GM21825 (cell line): ENCODE measurements around the gene TESK2.
"Not testable (repeated sequence)": the region's sequence is repeated elsewhere in the genome, so short reads cannot be mapped to it uniquely, and the experiment has no call there.

Source experiments
- ATAC-seq: cut with Tn5 transposase; IDR thresholded peaks from one replicate; pipeline ENCODE4 v1.9.1; 2021; ENCODE audit warnings: mild to moderate bottlenecking, moderate library complexity; ENCODE audit not compliant: unreplicated experiment

TESK2 gene

DNA sequence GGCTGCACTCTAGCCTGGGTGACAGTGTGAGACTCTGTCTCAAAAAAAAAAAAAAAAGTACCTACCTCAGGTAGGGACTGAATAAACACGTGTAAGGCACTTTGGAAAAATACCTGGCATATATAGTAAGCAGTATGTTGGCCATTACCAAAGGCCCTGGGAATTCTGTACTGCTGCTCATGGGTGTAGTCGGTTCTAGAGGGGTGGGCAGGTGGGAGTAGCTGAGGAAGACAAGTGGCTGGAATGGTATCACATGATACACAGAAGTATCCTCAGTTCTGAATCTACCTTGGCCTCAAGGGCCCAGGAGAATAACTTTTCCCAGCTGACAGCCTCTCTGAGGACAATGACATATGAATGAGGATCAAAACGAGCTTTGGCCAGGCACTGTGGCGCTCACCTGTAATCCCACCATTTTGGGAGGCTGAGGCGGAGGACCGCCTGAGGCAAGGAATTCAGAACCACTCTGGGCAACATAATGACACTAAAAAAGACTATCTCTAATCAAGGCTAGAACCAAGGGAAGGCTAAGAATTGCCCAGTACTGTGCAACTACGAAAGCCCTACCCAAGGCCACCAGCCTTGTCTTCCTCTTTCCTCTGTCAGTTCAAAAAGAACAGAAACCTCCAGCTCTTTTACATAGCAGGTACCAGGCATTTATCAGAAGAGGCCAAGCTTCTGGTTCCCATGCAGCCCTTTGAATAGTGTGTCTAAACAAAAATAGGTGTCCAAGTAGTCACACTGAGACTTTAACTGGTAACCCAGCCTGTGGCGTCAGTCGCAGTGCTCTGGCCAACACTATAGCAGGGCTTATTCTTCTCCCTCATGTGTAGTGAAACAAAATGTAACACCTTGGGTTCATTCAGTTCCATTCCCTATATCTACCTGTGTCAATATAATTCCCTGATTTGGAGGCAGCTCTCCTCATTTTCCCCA, 19.3 kb upstream of the TESK2 start:
- ATAC-seq = no peak

GRCh38 chr1:45508295-45509151, 17.6 kb upstream of the TESK2 start:
- ATAC-seq = no peak

DNA sequence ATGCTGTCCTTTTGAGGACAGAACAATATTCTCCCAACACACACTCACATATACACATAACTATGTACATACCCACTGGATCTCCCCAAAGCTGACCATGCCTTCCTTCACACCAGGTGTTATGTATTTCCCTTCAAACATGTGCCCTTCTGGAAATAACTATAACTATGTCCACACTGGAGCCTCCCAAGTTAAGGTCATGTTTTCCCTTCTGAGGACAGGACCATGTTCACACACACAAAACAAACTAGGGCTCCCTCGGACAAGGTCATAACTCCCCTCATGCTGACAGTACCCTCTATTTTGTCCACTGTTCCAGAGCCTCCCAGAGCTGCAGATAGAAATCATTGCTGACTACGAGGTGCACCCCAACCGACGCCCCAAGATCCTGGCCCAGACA, 16.9 kb upstream of the TESK2 start:
- ATAC-seq = no peak

DNA sequence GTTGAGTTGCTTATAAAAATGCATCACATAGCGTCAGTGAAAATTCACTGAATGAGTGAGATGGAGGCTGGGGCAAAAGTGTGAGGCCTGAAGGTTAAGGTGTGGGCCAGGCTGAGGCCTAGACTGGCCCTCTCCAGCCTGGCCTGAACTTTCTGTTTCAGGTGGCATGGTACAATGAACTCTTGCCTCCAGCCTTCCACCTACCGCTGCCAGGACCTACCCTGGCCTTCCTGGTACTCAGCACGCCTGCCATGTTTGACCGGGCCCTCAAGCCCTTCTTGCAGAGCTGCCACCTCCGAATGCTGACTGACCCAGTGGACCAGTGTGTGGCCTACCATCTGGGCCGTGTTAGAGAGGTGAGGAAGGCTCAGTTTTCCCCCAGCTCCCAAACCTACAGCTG, 16.2 kb upstream of the TESK2 start:
- ATAC-seq = no peak

DNA sequence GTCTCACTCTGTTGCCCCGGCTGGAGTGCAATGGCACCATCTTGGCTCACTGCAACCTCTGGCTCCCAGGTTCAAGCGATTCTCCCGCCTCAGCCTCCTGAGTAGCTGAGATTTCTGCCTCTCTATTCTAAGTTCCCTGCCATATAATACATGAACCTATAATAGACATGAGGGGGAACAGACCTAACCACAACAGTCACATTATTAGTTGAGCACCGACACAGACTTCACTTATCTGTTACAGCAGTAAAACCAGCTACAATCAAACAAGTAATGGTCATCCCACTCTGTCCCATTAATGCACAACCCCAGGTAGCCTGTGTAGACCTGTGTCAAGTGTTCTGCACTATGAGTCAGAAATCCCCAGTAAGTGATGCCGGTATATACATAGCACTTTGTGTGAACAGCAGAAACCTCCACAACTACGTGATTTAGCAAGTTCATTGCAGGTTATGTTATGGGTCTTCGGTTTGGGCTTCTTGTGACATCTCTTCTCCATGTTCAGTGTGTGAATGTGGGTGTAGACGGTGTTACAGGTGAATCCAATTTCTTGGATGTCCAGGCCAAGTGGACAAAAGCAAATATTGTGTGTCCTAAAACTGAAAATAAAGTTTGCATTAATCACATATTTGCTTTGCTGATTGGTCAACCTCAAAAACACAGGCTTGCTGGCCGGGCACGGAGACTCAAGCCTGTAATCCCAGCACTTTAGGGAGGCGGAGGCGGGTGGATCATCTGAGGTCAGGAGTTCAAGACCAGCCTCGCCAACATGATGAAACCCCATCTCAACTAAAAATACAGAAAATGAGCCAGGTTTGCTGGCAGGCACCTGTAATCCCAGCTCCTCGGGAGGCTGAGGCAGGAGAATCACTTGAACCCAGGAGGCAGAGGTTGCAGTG, 12.7 kb upstream of the TESK2 start:
- ATAC-seq = no peak

DNA sequence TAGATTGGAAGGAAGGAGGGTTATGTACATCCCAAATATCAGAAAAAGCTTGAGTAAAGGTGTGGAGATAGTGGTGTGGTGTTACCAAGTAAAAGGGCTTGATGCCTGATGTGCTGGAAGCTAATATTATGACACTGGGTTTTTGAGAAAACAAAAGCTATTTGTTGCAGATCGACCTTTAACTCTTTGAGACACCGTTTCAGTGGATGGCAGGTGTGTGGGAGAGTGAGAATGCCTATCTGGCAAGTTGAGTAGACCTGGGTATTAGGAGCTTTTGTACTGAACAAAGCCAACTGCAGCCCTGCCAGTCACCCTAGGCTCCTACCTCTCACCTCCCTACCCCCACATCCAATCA, 10.5 kb upstream of the TESK2 start:
- ATAC-seq = no peak

- ATAC-seq = peak; percentile 8
These were observed 8.4 kb upstream of the TESK2 start for GRCh38 chr1:45499415-45499769.

- ATAC-seq = no peak
These were observed 7.3 kb upstream of the TESK2 start for GRCh38 chr1:45498279-45498678.

DNA sequence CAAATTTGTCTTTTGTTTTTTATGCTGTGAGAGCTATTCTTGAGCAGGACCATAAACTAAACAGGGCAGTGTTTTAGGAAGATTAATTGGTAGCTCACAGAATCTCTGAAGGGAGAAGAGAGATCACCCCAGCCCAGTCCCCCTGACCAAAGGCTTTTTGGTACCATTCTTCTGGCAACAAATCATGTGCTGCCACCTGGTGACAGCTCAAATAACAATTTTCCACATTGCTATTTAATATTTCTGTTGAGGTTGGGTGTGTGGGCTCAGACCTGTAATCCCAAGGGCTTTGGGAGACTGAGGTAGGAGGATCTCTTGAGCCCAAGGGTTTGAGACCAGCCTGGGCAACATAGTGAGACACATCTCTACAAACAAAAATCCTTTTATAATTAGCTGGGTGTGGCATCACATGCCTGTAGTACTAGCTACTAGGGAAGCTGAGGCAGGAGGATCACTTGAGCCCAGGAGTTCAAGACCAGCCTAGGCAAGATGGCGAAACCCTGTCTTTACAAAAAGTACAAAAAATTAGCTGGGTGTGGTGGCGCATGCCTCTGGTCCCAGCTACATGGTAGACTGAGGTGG, 2.2 kb upstream of the TESK2 start:
- ATAC-seq = no peak

DNA sequence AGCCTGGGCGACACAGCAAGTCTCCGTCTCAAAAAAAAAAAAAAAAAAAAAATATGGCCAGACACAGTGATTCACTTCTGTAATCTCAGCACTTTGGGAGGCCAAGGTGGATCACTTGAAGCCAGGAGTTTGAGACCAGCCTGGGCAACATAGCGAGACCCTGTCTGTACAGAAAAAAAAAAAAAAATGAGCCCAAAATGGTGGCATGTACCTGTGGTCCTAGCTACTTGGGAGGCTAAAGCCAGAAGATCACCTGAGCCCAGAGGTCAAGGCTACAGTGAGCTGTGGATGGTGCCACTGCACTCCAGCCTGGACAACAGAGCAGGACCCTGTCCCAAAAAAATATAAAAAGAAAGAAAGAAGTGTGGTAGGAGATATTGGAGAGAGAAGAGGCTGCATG, 1.7 kb upstream of the TESK2 start:
- no peak for ATAC-seq

GRCh38 chr1:45491487-45492260, 711 bp upstream of the TESK2 start:
- no peak for ATAC-seq

GRCh38 chr1:45490121-45490625, 790 bp downstream of the TESK2 start:
- ATAC-seq = no peak

DNA sequence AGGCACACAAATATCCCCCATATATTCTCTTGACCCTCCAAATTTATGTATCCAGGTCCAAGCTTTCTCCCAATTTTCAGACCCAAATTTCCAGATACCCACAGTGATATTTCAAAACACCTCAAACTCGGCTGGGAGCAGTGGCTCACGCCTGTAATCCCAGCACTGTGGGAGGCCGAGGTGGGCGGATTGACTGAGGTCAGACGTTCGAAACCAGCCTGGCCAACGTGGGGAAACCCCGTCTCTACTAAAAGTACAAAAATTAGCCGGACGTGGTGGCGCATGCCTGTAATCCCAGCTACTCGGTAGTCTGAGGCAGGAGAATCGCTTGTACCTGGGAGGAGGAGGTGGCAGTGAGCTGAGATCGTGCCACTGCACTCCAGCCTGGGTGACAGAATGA, 1.6 kb downstream of the TESK2 start:
- ATAC-seq = not testable (repeated sequence)

GRCh38 chr1:45488666-45489377, 2.1 kb downstream of the TESK2 start:
- ATAC-seq = no peak

DNA sequence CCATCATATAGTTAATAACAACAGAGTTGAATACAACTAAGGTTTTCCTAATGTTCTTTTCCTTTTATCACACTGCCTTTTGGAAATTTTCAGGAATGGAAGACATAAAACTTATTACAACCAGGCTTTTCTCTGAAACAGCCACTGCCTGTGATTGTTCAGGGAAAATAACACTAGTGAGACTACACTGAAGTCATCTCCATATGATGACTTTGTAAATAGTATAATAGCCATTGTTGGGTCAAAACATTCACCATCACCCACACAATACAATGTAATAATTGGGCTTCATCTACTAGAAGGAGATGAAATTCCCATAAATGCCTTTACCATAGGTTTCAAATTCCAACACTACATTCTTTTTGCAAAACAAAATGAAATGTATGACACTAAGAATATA, 5.0 kb downstream of the TESK2 start:
- ATAC-seq = no peak

DNA sequence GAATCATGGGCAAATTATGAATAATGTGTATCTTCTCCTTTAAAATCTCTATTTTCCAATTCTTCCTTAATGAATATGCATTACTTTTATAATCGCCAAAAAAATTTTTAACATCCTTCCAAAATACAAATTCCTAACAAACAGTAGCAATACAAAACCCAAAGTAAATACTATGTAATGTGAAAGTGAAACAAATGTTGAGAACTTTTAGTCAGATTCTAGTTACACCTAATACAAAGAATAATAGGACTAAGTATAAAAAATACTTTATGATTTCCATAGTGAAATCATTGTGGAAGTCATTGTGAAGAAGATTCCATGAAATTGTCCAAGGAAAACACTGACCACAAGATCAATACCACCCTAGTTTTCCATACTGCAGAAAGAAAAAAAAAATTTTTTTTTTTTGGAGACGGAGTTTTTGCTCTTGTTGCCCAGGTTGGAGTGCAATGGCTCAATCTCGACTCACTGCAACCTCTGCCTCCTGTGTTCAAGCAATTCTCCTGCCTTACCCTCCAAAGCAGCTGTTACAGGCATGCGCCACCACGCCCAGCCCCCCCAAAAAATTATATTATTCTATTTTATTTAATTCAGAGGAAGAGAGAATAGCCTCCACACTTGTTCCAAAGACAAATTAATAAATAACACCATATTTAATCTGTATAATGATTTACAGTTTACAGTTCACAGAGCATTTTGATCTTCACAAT, 11.8 kb downstream of the TESK2 start:
- ATAC-seq = no peak

DNA sequence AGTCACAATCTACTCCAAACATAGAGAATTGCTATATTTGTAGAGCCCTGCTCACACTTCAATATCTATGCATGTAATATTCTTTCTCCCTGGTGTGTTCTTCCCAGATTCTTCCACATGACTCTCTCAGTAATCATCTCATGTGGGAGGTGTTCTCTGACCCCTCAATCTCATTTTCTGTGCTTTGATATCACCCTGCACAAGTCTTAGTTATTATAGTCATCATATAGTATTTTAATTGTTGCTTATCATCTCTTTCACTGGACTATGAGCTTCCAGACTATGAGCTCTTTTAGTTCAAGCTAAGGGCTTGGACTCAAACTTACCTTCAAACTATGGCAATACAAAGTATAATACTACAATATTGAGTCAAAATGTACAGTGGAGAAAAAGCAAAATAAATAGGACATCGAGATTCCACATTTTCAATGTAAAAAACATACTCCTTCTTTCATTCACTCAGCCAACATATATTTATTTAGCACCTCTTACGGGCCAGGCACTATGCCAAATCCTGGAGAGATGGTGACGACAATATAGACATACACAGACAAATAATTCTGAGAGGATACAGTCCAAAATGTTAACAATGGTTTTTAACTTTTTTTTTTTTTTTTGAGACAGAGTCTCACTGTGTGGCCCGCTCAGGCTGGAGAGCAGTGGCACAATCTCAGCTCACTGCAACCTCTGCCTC, 12.7 kb downstream of the TESK2 start:
- ATAC-seq = no peak

- ATAC-seq = no peak
These were observed 13.3 kb downstream of the TESK2 start for GRCh38 chr1:45477646-45478045.
